Measurements from ENCODE around the gene DNAJC15. TPM values are rescaled to one million over a fixed set of nuclear protein-coding genes. Genes with fewer than 3 reads are reported as not detected.
"Not testable (repeated sequence)": the region's sequence is repeated elsewhere in the genome, so short reads cannot be mapped to it uniquely, and the experiment has no call there.

DNAJC15 gene
- total and polyA plus RNA-seq, 2 donors (not counting 3 experiments of a cell fraction or from before 2014, with no cell fraction given), result 21.8 to 40.8 TPM

DNA sequence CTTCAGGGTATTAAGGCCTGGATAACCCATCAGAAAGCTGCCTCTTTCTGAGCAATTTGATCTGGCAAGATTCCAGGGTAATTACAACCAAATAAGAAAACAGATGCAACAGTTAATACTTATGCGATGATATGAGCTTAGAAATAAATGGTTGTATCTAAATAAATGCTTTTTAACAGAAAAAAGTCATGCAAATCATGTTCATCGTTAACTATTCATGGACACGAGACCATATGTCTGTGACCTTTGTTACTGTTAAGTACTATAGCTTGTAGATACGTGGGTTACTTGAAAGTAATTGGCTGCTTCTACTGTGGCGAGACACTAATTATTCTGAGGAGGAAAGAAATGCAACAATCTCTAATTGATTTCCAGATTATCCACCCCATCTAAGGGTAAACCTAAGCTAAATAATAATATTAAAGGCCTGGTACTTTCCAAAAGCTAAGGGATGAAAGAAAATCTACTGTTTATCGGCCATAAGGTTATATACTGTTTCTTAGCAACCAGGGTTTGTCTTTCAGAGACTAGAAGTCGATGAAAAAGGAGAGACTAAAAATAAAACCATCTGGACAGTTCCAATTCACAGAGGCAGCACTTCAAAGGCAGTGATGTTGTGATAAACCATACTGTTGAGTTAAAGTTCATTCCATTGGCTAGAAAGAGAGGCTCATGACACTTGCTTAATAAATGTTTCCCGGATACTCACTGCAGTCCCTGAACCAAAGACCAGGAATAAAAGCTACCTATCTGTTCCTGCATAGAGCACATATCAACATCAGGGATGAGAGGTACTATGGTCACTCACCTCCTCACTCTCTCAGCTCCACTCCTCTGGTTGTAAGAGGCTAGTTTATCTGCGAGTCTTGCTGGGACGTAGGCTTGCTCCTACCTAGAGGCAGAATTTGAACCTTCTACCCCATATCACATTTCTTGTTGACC, 32.8 kb upstream of the DNAJC15 start:
- Histone ChIP-seq H2AFZ (ENCODE audit: low read depth, low read length) (no peak overlapping the region), H3K27me3 (ENCODE audit: control insufficient read depth in 2 of 2, insufficient read depth in 2 of 2, low read length in 2 of 2) (no peaks in the 10 kb centered on the region), H3K9ac (replicated peaks; ENCODE audit: extremely low read depth, insufficient read depth, low read length) (no peak overlapping the region), H3K4me2 (ENCODE audit: insufficient read depth, low read length) (no peak overlapping the region), H3K27ac (ENCODE audit: insufficient read depth, low read depth, low read length) (no peak overlapping the region), H3K36me3 (ENCODE audit: control insufficient read depth in 2 of 2, extremely low read depth in 1 of 2, insufficient read depth in 2 of 2, low read length in 2 of 2) (no peaks in the 10 kb centered on the region), H4K20me1 (replicated peaks; ENCODE audit: control insufficient read depth, extremely low read depth, insufficient read depth, low read length) (no peaks in the 10 kb centered on the region), H3K4me1 (ENCODE audit: control insufficient read depth, extremely low read depth, insufficient read depth, low read length) (peaks cover 10% of the 10 kb centered on the region), H3K79me2 (ENCODE audit: control insufficient read depth, insufficient read depth, low read length) (no peaks in the 10 kb centered on the region), H3K9me3 (replicated peaks; ENCODE audit: control insufficient read depth, insufficient read depth, low read length) (no peaks in the 10 kb centered on the region), H3K4me3 (replicated peaks in 1 of 3; ENCODE audit: insufficient read depth in 1 of 3, low read depth in 1 of 3, low read length in 3 of 3) (no peak overlapping the region), H3K9me1 (replicated peaks; ENCODE audit: control insufficient read depth, extremely low read depth, insufficient read depth, low read length) (no peaks in the 10 kb centered on the region)
- intact Hi-C loops (cut with micrococcal nuclease) (loop anchor here (5.0 kb wide), 1 partner anchor 87 kb away; no protein-coding TSS in a partner anchor), dilution Hi-C loops (cut with MboI; ENCODE audit: extremely low pct_ligation_motif_present, low sequenced_read_pairs) (no loop called here)
- no peak for FAIRE-seq
- BruUV-seq (replicated peaks), result no TSS peak
- POLR2A ChIA-PET, result no interaction called here
- TF ChIP-seq GATA2 (IDR thresholded peaks at IDR 0.05; ENCODE audit: insufficient read depth, insufficient read length, low read depth, low read length) (no peak), MYC (IDR thresholded peaks at IDR 0.05; ENCODE audit: low read depth, low read length) (no peak), FOS (IDR thresholded peaks at IDR 0.05; ENCODE audit: borderline replicate concordance, insufficient read depth, low read length) (no peak), POLR2AphosphoS5 (IDR thresholded peaks at IDR 0.05; ENCODE audit: insufficient read depth, low read depth, low read length) (no peak), JUN (IDR thresholded peaks at IDR 0.05; ENCODE audit: borderline replicate concordance, insufficient read depth, insufficient read length, low read depth) (no peak), EZH2 (IDR thresholded peaks at IDR 0.05; ENCODE audit: borderline replicate concordance, low read depth, low read length, severe bottlenecking) (no peak), POLR2A (IDR thresholded peaks at IDR 0.05; ENCODE audit: low read depth, low read length) (no peak)
- TF ChIP-seq, protein P1, sequence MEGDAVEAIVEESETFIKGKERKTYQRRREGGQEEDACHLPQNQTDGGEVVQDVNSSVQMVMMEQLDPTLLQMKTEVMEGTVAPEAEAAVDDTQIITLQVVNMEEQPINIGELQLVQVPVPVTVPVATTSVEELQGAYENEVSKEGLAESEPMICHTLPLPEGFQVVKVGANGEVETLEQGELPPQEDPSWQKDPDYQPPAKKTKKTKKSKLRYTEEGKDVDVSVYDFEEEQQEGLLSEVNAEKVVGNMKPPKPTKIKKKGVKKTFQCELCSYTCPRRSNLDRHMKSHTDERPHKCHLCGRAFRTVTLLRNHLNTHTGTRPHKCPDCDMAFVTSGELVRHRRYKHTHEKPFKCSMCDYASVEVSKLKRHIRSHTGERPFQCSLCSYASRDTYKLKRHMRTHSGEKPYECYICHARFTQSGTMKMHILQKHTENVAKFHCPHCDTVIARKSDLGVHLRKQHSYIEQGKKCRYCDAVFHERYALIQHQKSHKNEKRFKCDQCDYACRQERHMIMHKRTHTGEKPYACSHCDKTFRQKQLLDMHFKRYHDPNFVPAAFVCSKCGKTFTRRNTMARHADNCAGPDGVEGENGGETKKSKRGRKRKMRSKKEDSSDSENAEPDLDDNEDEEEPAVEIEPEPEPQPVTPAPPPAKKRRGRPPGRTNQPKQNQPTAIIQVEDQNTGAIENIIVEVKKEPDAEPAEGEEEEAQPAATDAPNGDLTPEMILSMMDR (IDR thresholded peaks at IDR 0.05; ENCODE audit: extremely low read depth in 1 of 2, insufficient read depth in 1 of 2, low read depth in 1 of 2, low read length in 2 of 2), result no peak
- TF ChIP-seq, protein P2, sequence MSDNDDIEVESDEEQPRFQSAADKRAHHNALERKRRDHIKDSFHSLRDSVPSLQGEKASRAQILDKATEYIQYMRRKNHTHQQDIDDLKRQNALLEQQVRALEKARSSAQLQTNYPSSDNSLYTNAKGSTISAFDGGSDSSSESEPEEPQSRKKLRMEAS (IDR thresholded peaks at IDR 0.05; ENCODE audit: insufficient read depth, insufficient read length), result no peak
- CTCF ChIA-PET, result interaction anchor here (0.9 to 4.0 kb wide), 8 partner anchors 11 to 94 kb away, joined by 3 to 21 read pairs (median 4); no protein-coding TSS in a partner anchor
- DNase-seq (ENCODE audit: low read depth, low spot score), result no peak

DNA sequence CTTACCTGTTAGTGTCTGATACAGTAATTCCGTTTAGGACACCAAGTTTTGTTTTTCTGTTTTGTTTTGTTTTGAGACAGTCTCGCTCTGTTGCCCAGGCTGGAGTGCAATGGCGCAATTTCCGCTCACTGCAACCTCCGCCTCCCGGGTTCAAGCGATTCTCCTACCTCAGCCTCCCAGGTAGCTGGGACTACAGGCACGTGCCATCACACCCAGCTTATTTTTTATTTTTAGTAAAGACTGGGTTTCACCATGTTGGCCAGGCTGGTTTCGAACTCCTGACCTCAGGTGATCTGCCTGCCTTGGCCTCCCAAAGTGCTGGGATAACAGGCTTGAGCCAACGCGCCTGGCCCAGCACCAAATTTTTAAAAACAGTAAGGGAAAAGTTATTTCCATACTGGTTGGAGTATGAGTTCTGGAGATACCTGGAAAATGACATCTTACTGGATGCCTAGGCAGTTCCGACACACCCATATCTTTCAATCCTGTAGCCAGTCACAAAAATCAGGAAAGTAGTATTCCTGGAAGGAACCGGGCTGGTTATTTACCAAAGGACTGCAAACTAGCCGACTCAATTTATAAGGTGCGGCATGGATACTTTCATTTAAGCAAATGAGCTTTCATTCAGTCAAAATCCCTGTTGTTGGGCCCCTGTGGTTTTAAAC, 32.0 kb upstream of the DNAJC15 start:
- Histone ChIP-seq H3K4me3 (replicated peaks in 1 of 3; ENCODE audit: insufficient read depth in 1 of 3, low read depth in 1 of 3, low read length in 3 of 3) (peak overlapping the region; percentile 62 to 77 (median 70)), H3K9ac (replicated peaks; ENCODE audit: extremely low read depth, insufficient read depth, low read length) (peak overlapping the region; percentile 73), H2AFZ (ENCODE audit: low read depth, low read length) (peak overlapping the region; percentile 98), H3K4me1 (ENCODE audit: control insufficient read depth, extremely low read depth, insufficient read depth, low read length) (peaks cover 13% of the 10 kb centered on the region), H3K4me2 (ENCODE audit: insufficient read depth, low read length) (peak overlapping the region; percentile 95)
- BruUV-seq (replicated peaks); dilution Hi-C loops (cut with MboI; ENCODE audit: extremely low pct_ligation_motif_present, low sequenced_read_pairs); DNase-seq (ENCODE audit: low read depth, low spot score); H4K20me1 ChIP-seq (replicated peaks; ENCODE audit: control insufficient read depth, extremely low read depth, insufficient read depth, low read length); H3K9me1 ChIP-seq (replicated peaks; ENCODE audit: control insufficient read depth, extremely low read depth, insufficient read depth, low read length); H3K36me3 ChIP-seq (ENCODE audit: control insufficient read depth in 2 of 2, extremely low read depth in 1 of 2, insufficient read depth in 2 of 2, low read length in 2 of 2); H3K79me2 ChIP-seq (ENCODE audit: control insufficient read depth, insufficient read depth, low read length); H3K27me3 ChIP-seq (ENCODE audit: control insufficient read depth in 2 of 2, insufficient read depth in 2 of 2, low read length in 2 of 2); FAIRE-seq; H3K9me3 ChIP-seq (replicated peaks; ENCODE audit: control insufficient read depth, insufficient read depth, low read length); H3K27ac ChIP-seq (ENCODE audit: insufficient read depth, low read depth, low read length): not testable (repeated sequence)
- ChIA-PET POLR2A (interaction anchor here (0.6 to 1.0 kb wide), 2 partner anchors 33 to 888 kb away, joined by 3 to 8 read pairs; partner anchors contain the start of genes CCDC122 and LACC1), CTCF (interaction anchor here (0.9 to 4.0 kb wide), 8 partner anchors 10 to 94 kb away, joined by 3 to 21 read pairs (median 4); no protein-coding TSS in a partner anchor)
- intact Hi-C loops (cut with micrococcal nuclease), result loop anchor here (5.0 kb wide), 1 partner anchor 86 kb away; no protein-coding TSS in a partner anchor
